Rectal smooth muscle tissue (tissue), 1 donor: ENCODE data around the gene TCP11L2.
"Not testable (repeated sequence)": the region's sequence is repeated elsewhere in the genome, so short reads cannot be mapped to it uniquely, and the experiment has no call there.

Experiments used
- H3K27ac ChIP-seq: one replicate; pipeline ENCODE4 v1.7.0; 2013; ENCODE audit warnings: low read depth, low read length, inconsistent platforms
- H3K27me3 ChIP-seq: one replicate; pipeline ENCODE4 v1.7.0; 2013; ENCODE audit warnings: low read length; ENCODE audit not compliant: control insufficient read depth, insufficient read depth
- H3K36me3 ChIP-seq: one replicate; pipeline ENCODE4 v1.7.0; 2013; ENCODE audit warnings: low read length; ENCODE audit not compliant: control insufficient read depth, insufficient read depth
- H3K4me1 ChIP-seq: one replicate; pipeline ENCODE4 v1.7.0; 2013; ENCODE audit warnings: low read length; ENCODE audit not compliant: control insufficient read depth, insufficient read depth
- H3K4me3 ChIP-seq: one replicate; pipeline ENCODE4 v1.7.0; 2013; ENCODE audit warnings: low read length
- H3K9ac ChIP-seq: one replicate; pipeline ENCODE4 v1.7.0; 2013; ENCODE audit warnings: low read length

Gene TCP11L2

GRCh38 chr12:106274012-106274411 lies 28.5 kb upstream of the TCP11L2 start:
- Histone ChIP-seq H3K27ac (no peak overlapping the region), H3K9ac (no peak overlapping the region), H3K4me3 (no peak overlapping the region), H3K27me3 (no peaks in the 10 kb centered on the region), H3K36me3 (no peaks in the 10 kb centered on the region), H3K4me1 (no peaks in the 10 kb centered on the region)

GRCh38 chr12:106274575-106275121 lies 27.9 kb upstream of the TCP11L2 start:
- Histone ChIP-seq H3K4me3 (no peak overlapping the region), H3K36me3 (no peaks in the 10 kb centered on the region), H3K27me3 (no peaks in the 10 kb centered on the region), H3K4me1 (no peaks in the 10 kb centered on the region), H3K9ac (no peak overlapping the region), H3K27ac (no peak overlapping the region)

DNA sequence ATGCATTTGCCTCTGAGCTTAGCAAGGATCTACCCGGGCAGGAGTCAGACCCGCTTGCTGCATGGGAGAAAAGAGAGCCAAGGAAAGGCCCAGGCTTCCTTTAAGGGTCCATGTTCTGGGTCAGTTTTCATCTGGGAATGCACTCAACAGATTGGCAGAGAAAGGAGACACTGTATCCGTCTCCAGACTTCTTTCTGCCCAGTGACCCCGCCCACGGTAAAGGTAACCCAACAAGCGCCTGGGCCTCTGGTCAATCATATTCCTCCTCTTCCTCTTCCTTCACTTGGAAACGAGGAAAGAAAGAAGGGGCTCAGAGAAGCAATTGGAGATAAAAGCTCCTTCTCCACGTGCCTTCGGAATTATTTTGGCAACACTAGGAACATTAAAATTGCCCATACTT lies 27.1 kb upstream of the TCP11L2 start:
- no peaks in the 10 kb centered on the region for H3K36me3 ChIP-seq
- H3K4me1 ChIP-seq: no peaks in the 10 kb centered on the region
- no peak overlapping the region for H3K27ac ChIP-seq
- H3K9ac ChIP-seq: no peak overlapping the region
- H3K4me3 ChIP-seq: no peak overlapping the region
- no peaks in the 10 kb centered on the region for H3K27me3 ChIP-seq

DNA sequence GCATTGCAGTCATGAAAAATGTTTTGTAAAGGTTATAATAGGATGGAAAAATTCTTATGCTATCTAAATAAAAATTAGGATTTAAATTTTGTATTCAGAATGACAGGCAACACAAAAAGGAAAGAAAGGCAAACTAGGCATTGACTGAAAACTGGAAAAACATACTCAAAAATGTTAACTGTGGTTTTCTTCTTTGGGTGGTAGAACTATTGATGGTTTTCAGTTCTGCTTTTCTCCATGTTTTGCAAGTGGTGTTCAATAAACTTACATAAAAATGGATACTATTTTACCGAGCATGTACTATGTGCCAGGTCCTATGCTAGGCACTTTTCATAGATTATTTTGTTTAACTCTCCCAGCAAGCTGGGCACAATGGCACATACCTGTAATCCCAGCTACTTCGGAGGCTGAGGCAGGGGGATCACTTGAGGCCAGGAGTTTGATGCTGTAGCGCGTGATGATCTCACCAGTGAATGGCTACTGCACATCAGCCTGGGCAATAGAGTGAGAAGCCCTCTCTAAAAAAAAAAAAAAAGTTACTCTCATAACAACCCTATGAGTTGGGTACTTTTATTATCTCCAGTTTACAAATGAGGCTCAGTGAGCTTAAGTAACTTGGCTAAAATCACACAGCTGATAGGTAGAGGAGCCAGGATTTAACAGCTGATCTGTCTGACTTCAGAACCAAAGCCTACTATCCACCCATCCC lies 26.3 kb upstream of the TCP11L2 start:
- H3K27me3 ChIP-seq: no peaks in the 10 kb centered on the region
- no peaks in the 10 kb centered on the region for H3K36me3 ChIP-seq
- H3K4me3 ChIP-seq: no peak overlapping the region
- no peak overlapping the region for H3K9ac ChIP-seq
- no peaks in the 10 kb centered on the region for H3K4me1 ChIP-seq
- no peak overlapping the region for H3K27ac ChIP-seq

DNA sequence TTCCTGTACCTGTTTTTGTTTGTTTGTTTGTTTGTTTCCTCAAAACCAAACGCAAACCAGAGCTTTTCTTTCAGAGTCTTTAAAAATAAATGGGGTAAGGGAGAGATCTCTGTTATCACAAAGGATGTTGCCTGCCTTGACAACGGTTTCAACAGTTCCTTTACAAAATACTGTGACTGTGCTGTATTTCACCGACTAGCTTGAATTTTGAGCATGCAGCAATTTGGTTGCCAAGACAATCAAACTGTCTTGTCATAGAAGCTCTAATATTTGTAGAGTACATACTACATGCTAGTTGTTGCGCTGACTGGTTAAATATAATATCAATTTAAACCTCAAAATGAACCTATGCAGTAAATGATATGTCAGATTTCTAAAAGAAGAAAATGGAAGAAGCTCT lies 22.4 kb upstream of the TCP11L2 start:
- no peak overlapping the region for H3K27ac ChIP-seq
- H3K36me3 ChIP-seq: no peaks in the 10 kb centered on the region
- H3K4me1 ChIP-seq: no peaks in the 10 kb centered on the region
- H3K9ac ChIP-seq: no peak overlapping the region
- H3K4me3 ChIP-seq: no peak overlapping the region
- no peaks in the 10 kb centered on the region for H3K27me3 ChIP-seq

GRCh38 chr12:106281056-106281782 lies 21.3 kb upstream of the TCP11L2 start:
- no peaks in the 10 kb centered on the region for H3K4me1 ChIP-seq
- no peaks in the 10 kb centered on the region for H3K27me3 ChIP-seq
- no peak overlapping the region for H3K4me3 ChIP-seq
- H3K27ac ChIP-seq: no peak overlapping the region
- H3K9ac ChIP-seq: no peak overlapping the region
- no peaks in the 10 kb centered on the region for H3K36me3 ChIP-seq

- Histone ChIP-seq H3K4me1 (no peaks in the 10 kb centered on the region), H3K27ac (no peak overlapping the region), H3K4me3 (no peak overlapping the region), H3K36me3 (no peaks in the 10 kb centered on the region), H3K27me3 (no peaks in the 10 kb centered on the region), H3K9ac (no peak overlapping the region)
Measured at GRCh38 chr12:106281804-106282203, 20.7 kb upstream of the TCP11L2 start.

DNA sequence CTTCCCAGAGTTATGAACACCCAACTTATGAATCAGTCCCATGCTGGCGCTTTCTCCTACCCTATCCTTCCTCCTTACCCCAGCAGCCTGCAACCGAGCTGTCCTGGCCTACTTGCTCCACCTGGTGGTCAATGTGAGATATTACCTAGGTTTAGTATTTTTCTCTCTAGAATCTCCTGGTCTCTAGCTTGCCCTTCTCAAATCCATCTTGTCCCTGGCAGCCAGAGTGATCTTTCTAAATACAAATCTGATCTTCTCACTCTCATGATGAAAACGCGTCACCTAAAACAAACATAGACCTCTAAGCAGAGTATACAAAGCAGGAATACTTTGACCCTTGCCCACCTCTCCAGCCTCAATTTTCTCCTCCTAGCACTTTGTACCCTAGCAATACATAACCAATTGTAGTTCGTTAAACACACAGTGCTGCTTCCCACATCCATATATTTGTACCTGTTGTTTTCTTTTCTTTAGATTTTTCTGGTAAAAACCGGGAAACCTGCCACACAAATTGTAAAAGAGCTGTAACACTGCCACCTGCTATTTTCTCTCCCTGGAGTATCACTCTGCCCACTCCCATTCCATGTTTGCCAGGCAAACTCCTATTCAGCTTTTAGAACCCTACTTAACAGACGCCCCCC lies 20.0 kb upstream of the TCP11L2 start:
- Histone ChIP-seq H3K36me3 (no peaks in the 10 kb centered on the region), H3K4me1 (no peaks in the 10 kb centered on the region), H3K9ac (no peak overlapping the region), H3K27me3 (no peaks in the 10 kb centered on the region), H3K27ac (no peak overlapping the region), H3K4me3 (no peak overlapping the region)

DNA sequence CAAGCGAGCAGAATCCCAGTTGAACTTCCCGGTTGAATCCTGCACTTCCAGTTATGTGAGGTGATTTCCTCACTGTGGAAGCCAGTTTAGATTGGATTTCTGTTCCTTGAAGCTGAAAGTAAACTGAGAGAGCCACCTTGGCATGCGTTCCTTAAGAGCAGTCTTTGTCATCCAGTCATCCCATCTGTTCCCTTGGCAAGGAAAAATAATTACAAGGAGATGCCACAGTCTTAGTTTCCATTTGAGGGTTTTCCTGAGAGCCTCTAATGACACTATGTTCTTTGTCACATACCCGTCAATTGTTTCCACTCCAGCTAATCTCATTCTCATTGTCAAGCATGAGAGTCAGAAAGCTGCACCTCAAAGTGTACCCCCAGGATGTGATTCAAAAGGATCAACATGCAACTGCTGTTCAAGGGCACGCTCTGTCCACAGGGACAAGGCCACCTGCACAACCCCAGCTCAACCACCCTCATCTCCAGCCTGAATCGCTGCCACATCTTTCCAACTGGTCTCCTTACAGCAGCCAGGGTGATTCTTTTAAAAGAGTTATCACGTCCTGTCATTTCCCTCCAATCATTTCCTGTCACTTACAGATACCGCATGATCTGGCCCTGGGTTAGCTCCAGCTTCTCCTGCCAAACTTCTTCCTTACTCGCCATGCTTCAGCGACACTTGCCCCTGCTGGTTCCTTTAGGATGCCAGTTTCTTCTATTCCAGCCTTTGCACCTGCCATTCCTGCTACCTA lies 18.0 kb upstream of the TCP11L2 start:
- no peaks in the 10 kb centered on the region for H3K4me1 ChIP-seq
- H3K9ac ChIP-seq: no peak overlapping the region
- H3K4me3 ChIP-seq: no peak overlapping the region
- no peaks in the 10 kb centered on the region for H3K27me3 ChIP-seq
- no peak overlapping the region for H3K27ac ChIP-seq
- no peaks in the 10 kb centered on the region for H3K36me3 ChIP-seq

DNA sequence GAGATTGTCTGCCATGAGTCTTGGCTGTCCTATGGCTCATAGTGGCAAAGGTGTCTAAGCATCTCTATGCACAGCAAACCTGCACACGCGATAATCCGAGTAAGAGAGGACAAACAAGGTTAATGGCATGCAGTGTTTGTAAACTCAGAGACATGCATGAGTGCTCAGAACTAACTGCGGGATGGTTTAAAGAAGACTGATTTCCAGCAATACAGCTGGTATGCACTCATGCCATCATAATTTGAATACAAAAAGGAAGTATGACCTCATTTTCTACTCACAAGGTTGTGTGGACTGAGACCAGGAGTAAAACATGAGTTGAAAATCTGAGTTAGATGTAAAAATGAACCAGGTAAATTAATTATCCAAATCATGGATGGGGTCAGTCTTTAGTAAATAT lies 16.6 kb upstream of the TCP11L2 start:
- Histone ChIP-seq H3K36me3 (no peaks in the 10 kb centered on the region), H3K4me1 (no peaks in the 10 kb centered on the region), H3K9ac (no peak overlapping the region), H3K27me3 (no peaks in the 10 kb centered on the region), H3K4me3 (no peak overlapping the region), H3K27ac (no peak overlapping the region)

GRCh38 chr12:106286576-106287162 lies 15.9 kb upstream of the TCP11L2 start:
- H3K27ac ChIP-seq, H3K4me3 ChIP-seq, H3K27me3 ChIP-seq, H3K36me3 ChIP-seq, H3K4me1 ChIP-seq, H3K9ac ChIP-seq: not testable (repeated sequence)

DNA sequence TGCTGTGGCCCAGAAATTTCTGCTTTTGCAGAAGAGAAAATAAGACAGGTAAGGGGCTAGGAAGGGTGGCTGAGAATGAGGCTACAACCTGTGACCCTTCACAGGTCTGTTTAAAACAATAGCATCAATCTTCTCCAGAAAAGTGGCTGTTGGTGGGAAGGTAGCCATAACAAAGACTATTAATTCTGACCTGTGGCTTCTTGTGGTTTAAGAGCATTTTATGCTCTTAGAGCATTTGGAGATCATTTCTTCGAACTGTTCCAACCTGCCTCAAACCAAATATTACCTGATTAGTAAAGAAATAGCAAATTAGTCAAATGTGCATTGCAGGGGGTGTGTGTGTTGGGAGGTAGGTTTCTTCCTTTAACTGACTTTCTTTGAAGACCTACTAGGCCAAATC lies 15.2 kb upstream of the TCP11L2 start:
- H3K36me3 ChIP-seq: no peaks in the 10 kb centered on the region
- H3K4me3 ChIP-seq: no peak overlapping the region
- no peak overlapping the region for H3K9ac ChIP-seq
- no peaks in the 10 kb centered on the region for H3K27me3 ChIP-seq
- no peaks in the 10 kb centered on the region for H3K4me1 ChIP-seq
- H3K27ac ChIP-seq: no peak overlapping the region
